ENCODE results near the gene DEPDC1.
"Not testable (repeated sequence)": the region's sequence is repeated elsewhere in the genome, so short reads cannot be mapped to it uniquely, and the experiment has no call there.

DNA sequence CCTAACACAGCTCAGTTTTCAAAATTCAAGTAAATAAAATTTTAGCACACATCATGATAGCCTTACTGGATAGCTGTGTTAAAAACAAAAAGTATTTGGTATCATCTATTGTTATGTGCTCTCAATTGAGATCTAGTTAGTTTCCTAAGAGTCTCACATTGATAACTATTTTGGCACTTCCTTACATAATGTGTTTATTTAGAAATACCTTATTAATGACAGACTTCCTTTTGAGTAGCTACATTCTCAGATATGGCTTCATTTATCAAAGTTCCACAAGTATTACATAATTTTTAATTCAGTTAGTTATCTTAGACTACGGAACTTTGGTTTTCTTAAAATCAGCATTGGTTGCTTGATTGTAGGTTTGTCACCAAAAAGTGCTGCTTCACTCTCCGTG is 20.3 kb downstream of the DEPDC1 start:
- TF ChIP-seq, protein P1, sequence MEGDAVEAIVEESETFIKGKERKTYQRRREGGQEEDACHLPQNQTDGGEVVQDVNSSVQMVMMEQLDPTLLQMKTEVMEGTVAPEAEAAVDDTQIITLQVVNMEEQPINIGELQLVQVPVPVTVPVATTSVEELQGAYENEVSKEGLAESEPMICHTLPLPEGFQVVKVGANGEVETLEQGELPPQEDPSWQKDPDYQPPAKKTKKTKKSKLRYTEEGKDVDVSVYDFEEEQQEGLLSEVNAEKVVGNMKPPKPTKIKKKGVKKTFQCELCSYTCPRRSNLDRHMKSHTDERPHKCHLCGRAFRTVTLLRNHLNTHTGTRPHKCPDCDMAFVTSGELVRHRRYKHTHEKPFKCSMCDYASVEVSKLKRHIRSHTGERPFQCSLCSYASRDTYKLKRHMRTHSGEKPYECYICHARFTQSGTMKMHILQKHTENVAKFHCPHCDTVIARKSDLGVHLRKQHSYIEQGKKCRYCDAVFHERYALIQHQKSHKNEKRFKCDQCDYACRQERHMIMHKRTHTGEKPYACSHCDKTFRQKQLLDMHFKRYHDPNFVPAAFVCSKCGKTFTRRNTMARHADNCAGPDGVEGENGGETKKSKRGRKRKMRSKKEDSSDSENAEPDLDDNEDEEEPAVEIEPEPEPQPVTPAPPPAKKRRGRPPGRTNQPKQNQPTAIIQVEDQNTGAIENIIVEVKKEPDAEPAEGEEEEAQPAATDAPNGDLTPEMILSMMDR (IDR thresholded peaks at IDR 0.05 in 4 of 5, conservative IDR thresholded peaks at IDR 0.05 in 1 of 5) = not testable (repeated sequence)
- not testable (repeated sequence) for TF ChIP-seq POLR2A (IDR thresholded peaks at IDR 0.05)

All from gastrocnemius medialis (tissue), 4 donors.